HL-60 (cell line): Measurements from ENCODE around the gene HSPH1.

Source experiments
- DNase-seq, 2 experiments: peaks; one replicate each; pipeline ENCODE4 v3.0.0-alpha.2; 2010 to 2020; ENCODE audit warnings: low read depth in 1 of 2, low spot score in 1 of 2
- H3K27ac ChIP-seq: fragments of 250-450 bp; sonication (Bioruptor Pico); replicated peaks from 2 replicates; pipeline ENCODE4 v1.5.1; 2020; ENCODE audit warnings: mild to moderate bottlenecking, moderate library complexity
- H3K27me3 ChIP-seq: fragments of 250-450 bp; sonication (Bioruptor Pico); 2 replicates; pipeline ENCODE4 v1.5.1; 2021; ENCODE audit warnings: mild to moderate bottlenecking, moderate library complexity; ENCODE audit not compliant: insufficient read depth, poor library complexity, severe bottlenecking
- H3K4me3 ChIP-seq: replicated peaks from 2 replicates; pipeline ENCODE4 v1.5.1; 2011; ENCODE audit warnings: mild to moderate bottlenecking, control low read depth, low read length; ENCODE audit not compliant: insufficient read depth
- GABPA ChIP-seq: IDR thresholded peaks from 2 replicates; pipeline ENCODE4 v1.6.1; 2012; ENCODE audit warnings: low read depth
- POLR2AphosphoS5 ChIP-seq: IDR thresholded peaks from 2 replicates; pipeline ENCODE4 v1.6.1; 2012; ENCODE audit warnings: low read depth
- SPI1 ChIP-seq: IDR thresholded peaks from 2 replicates; pipeline ENCODE4 v1.6.1; 2012; ENCODE audit warnings: low read depth, mild to moderate bottlenecking, borderline replicate concordance
- TF ChIP-seq, protein P1 (sequence below): IDR thresholded peaks from 2 replicates; pipeline ENCODE4 v1.6.1; 2012; ENCODE audit warnings: low read depth; ENCODE audit not compliant: insufficient replicate concordance
- TF ChIP-seq, protein P2 (sequence below): IDR thresholded peaks from one replicate; pipeline ENCODE4 v1.5.1; 2011; ENCODE audit warnings: low read length, control low read depth, inconsistent platforms; ENCODE audit not compliant: insufficient read depth

HSPH1 gene

DNA sequence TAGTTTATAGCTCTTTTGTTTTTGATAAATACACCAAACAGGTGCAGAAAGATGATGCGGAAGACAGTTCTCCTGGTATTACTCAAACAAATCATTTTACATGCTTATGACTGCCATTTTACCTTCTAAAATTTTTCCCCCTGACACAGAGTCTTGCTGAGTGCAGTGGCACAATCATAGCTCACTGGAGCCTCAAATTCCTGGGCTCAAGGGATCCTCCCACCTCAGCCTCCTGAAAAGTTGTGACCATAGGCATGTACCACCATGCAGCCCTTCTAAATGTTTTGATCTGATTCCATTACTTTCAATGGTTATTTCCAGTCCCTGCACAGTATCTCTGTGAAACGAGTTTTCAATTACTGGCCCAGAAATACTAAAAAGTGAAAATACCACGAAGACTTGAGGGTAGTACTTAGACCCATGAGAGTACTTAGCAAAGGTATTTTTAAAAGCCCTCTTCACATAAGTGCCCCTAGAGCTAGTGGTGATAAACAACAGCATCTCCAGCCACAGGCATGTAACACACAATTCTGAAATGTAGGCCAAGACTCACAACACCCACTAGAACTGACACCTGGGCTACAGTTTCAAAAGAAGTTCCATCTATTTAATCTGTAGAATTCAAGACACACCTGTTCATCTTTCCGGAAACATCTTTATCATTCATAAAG is 11.3 kb downstream of the HSPH1 start:
- Histone ChIP-seq H3K27ac (no peak overlapping the region), H3K27me3 (no peaks in the 10 kb centered on the region), H3K4me3 (no peak overlapping the region)
- DNase-seq = no peak
- no peak for TF ChIP-seq GABPA
- TF ChIP-seq, protein P1, sequence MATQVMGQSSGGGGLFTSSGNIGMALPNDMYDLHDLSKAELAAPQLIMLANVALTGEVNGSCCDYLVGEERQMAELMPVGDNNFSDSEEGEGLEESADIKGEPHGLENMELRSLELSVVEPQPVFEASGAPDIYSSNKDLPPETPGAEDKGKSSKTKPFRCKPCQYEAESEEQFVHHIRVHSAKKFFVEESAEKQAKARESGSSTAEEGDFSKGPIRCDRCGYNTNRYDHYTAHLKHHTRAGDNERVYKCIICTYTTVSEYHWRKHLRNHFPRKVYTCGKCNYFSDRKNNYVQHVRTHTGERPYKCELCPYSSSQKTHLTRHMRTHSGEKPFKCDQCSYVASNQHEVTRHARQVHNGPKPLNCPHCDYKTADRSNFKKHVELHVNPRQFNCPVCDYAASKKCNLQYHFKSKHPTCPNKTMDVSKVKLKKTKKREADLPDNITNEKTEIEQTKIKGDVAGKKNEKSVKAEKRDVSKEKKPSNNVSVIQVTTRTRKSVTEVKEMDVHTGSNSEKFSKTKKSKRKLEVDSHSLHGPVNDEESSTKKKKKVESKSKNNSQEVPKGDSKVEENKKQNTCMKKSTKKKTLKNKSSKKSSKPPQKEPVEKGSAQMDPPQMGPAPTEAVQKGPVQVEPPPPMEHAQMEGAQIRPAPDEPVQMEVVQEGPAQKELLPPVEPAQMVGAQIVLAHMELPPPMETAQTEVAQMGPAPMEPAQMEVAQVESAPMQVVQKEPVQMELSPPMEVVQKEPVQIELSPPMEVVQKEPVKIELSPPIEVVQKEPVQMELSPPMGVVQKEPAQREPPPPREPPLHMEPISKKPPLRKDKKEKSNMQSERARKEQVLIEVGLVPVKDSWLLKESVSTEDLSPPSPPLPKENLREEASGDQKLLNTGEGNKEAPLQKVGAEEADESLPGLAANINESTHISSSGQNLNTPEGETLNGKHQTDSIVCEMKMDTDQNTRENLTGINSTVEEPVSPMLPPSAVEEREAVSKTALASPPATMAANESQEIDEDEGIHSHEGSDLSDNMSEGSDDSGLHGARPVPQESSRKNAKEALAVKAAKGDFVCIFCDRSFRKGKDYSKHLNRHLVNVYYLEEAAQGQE = no peak
- TF ChIP-seq, protein P2, sequence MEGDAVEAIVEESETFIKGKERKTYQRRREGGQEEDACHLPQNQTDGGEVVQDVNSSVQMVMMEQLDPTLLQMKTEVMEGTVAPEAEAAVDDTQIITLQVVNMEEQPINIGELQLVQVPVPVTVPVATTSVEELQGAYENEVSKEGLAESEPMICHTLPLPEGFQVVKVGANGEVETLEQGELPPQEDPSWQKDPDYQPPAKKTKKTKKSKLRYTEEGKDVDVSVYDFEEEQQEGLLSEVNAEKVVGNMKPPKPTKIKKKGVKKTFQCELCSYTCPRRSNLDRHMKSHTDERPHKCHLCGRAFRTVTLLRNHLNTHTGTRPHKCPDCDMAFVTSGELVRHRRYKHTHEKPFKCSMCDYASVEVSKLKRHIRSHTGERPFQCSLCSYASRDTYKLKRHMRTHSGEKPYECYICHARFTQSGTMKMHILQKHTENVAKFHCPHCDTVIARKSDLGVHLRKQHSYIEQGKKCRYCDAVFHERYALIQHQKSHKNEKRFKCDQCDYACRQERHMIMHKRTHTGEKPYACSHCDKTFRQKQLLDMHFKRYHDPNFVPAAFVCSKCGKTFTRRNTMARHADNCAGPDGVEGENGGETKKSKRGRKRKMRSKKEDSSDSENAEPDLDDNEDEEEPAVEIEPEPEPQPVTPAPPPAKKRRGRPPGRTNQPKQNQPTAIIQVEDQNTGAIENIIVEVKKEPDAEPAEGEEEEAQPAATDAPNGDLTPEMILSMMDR = no peak
- TF ChIP-seq SPI1 = no peak
- TF ChIP-seq POLR2AphosphoS5 = no peak

DNA sequence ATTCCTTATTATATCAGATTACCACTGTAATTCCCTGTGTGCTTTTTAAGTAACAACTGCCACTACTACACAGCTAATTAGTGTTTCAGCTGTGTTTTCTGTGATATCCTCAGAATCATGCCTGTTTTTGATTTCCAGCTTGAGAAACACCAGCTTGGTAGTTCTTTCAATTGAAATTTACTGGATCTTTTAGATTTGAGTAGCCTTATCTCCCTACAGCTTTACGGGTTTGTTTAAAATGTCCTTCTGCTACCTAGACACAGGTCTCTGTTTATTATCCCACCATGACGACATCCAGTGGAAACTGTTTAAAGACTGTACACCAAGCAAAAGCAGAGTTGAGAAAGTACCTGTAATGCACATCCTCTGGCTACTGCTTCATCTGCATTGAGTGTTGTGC is 12.1 kb downstream of the HSPH1 start:
- TF ChIP-seq, protein P2 = no peak
- no peak for TF ChIP-seq GABPA
- TF ChIP-seq SPI1 = no peak
- TF ChIP-seq, protein P1 = no peak
- TF ChIP-seq POLR2AphosphoS5 = no peak
- Histone ChIP-seq H3K4me3 (no peak overlapping the region), H3K27me3 (no peaks in the 10 kb centered on the region), H3K27ac (no peak overlapping the region)
- no peak for DNase-seq

- Histone ChIP-seq H3K27me3 (no peaks in the 10 kb centered on the region), H3K27ac (no peak overlapping the region), H3K4me3 (no peak overlapping the region)
- TF ChIP-seq, protein P2 = no peak
- TF ChIP-seq, protein P1 = no peak
- TF ChIP-seq GABPA (no peak), SPI1 (no peak), POLR2AphosphoS5 (no peak)
- no peak for DNase-seq
Measured at GRCh38 chr13:31145417-31145816, 16.3 kb downstream of the HSPH1 start.
